T-helper 22 cell (primary cell): ENCODE data around the gene OR5H15.
"Not testable (repeated sequence)": the region's sequence is repeated elsewhere in the genome, so short reads cannot be mapped to it uniquely, and the experiment has no call there.

Source experiments
- DNase-seq: peaks from one replicate; pipeline ENCODE4 v3.0.0-alpha.2; 2020; ENCODE audit warnings: low read depth

Gene OR5H15

DNA sequence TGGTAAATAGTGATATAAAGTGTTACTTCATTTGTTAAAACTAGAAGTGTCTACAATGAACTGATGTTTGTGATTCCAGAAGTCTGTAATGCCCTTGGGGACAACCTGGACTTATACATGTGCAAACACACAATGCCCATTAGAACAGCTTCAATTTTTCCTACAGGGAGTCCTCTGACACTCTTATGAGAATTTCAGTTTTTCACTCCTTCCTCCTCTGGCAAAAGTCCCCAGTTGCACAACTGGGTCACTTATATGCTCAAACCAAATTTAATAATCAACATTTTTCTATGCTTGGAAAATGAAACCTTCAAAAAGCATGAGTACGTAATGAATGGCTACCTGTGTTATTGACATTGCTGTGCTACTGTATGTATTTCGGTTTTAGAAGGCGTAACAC is at the start of gene OR5H15:
OR5H15 (plus strand) TSS at position 301 of the 400 bp plus-strand sequence. CDS start 2,004 bp downstream, outside the sequence.
- DNase-seq: no peak

DNA sequence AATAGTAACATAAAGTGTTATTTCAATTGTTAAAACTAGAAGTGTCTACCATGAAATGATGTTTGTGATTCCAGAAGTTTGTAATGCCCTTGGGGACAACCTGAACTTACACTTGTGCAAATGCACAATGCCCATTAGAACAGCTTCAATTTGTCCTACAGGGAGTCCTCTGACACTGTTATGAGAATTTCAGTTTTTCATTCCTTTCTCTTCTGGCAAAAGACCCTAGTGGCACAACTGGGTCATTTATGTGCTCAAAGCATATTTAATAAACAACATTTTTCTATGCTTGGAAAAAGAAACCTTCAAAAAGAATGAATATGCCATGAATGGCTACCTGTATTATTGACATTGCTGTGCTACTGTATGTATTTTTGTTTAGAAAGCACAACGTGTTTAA is 36.1 kb upstream of the OR5H15 start, which contains the start of gene OR5H1:
OR5H1 (plus strand) TSS at position 301 of the 400 bp plus-strand sequence. CDS start 1,977 bp downstream, outside the sequence.
- DNase-seq: no peak

DNA sequence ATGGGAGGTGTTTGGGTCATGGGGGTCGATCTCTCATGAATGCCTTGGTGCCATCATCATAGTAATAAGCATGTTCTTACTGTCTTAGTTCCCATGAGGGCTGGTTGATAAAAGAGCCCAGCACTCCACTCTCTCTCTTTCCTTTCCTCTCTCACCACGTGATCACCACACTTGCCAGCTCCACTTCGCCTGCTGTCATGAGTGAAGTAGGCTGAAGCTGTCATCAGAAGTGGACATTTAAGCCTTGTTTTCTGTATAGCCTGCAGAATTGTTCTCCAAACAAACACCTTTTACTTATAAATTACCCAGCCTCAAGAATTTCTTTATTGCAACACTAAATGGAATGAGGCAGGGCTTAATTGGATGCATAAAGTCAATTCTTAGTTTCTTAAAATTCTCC is 29.9 kb upstream of the OR5H15 start:
- DNase-seq: no peak

DNA sequence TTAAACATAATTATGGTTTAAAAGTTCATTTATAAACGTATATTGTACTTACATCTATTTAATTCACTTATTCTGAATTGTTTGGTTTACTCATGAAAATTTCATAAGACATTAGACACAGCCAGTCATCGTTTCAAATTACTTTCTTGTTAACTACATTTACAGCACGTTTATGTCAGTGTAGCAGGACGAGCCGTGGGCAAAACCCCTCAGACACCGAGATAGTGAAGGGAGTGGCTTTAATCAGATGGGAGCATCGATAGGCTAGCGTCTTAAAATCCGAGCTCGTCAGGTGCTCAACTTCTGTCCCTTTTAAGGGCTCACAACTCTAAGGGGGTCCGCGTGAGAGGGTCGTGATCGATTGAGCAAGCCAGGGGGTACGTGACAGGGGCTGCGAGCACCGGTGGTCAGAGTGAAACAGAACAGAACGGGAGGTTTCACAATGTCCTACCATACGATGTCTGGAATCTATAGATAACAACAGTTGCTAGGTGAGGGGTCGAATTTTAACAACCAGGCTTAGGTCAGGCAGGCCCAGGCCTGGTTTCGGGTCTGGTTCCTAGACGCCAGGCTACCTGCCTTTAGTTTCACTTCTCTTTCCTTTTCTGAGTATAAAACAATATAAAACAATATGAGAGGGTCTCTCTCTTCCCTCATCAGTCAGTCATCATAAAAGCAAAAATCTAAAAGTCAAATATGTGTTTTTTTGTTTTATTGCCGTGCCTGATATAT is 28.5 kb upstream of the OR5H15 start:
- not testable (repeated sequence) for DNase-seq

DNA sequence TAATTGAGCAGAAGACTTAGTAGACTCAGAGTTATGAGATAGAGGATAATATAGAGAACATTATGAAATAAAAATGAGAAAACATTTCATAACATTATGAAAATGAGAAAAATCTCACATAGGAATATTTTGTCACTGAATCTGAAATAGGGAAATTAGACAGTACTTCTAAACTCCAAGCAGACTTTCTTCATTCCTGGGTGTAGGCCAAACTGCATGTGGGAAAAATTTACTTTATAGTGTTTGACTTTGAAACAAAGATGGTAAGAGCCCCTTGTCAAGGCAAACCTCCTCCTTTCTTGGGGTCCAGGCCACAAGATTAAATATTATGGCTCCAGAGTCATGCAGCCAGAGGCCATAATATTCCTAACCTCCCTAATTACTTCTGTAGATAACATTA is 26.0 kb upstream of the OR5H15 start:
- DNase-seq: no peak

DNA sequence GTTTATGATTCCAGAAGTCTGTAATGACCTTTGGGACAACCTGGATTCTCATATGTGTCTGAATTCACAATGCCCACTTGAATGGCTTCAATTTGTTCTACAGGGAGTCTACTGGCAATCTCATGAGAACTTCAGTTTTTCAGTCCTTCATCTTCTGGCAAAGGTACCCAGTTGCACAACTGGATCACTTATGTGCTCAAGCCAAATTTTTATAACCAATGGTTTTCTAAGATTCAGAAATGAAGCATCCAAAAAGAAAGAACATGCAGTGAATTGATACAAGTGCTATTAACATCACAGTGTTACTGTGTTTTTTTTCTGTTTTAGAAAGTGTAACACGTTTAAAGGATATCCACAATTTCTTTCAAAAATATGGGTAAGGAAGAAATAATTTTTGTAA is 19.3 kb upstream of the OR5H15 start, which contains the start of gene OR5H14:
OR5H14 (plus strand) TSS at position 301 of the 400 bp plus-strand sequence. CDS start 1,907 bp downstream, outside the sequence.
- DNase-seq: no peak

DNA sequence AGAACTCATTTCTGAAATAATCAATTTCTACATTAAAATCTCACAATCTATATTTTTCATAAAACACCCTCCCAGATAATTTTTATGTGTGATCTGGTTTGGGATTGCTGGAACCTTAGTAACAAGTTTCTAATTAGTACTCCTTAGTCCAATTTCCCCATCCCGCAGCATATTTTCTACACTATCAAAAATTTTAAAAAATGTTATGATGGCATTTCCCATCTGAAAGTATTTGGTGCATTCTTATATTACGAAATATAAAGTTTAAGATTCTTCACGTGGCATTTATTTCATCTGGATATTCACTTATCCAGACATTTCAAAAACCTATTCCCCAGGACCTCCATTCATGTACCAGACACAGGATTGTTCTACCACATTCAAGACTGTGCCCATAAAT is 17.7 kb upstream of the OR5H15 start:
- no peak for DNase-seq

DNA sequence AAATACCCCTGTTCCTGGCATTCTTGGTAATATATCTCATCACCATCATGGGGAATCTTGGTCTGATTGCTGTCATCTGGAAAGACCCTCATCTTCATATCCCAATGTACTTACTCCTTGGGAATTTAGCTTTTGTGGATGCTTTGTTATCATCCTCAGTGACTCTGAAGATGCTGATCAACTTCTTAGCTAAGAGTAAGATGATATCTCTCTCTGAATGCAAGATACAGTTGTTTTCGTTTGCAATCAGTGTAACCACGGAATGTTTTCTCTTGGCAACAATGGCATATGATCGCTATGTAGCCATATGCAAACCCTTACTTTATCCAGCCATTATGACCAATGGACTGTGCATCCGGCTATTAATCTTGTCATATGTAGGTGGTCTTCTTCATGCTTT is 17.0 kb upstream of the OR5H15 start:
- DNase-seq: not testable (repeated sequence)

DNA sequence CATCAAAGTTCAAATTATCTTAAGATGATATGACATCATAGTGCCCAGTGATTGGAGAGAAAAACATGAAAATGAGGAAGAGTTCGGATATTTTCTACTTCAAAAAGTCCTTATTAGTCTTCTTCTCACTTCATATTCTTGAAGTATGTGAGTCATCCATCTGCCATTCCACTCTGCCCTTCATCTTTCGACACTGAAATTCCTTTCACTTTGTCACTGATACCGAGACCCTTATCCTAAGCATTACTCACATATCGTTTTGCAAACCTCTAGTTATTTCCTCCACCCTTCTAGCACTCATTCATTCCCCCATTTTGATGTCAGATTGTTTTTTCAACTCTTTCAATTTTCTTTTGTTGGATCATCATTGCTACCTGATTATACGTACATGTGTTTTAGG is 15.3 kb upstream of the OR5H15 start:
- DNase-seq: no peak

DNA sequence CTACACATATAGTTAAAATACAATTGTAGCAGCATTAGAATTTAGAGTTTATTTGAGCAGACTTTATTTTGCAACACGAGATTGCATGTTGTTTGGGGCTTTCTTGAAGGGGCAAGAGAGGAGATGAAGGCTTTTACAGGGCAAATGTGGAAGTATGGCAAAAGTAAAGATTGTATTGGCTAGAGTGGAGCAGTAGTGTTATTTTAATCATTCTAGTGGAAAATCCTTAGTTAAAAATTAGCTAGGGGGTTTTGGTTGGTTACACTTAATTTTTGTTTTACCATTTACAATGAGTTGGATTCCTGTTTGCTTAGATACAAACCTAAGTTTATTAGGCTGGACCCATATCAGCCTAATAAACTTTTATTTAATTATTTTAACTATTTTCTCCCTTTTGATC is 4.6 kb downstream of the OR5H15 start:
- DNase-seq: no peak

DNA sequence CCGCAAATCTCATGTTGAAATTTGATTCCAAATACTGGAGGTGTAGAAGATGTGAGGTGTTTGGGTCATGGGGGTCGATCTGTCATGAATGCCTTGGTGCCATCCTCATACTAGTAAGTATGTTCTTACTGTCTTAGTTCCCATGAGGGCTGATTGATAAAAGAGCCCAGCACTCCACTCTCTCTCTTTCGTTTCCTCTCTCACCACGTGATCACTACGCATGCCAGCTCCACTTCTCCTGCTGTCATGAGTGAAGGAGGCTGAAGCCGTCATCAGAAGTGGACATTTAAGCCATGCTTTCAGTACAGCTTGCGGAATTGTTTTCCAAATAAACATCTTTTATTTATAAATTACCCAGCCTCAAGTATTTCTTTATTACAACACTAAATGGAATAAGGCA is 6.1 kb downstream of the OR5H15 start:
- no peak for DNase-seq

DNA sequence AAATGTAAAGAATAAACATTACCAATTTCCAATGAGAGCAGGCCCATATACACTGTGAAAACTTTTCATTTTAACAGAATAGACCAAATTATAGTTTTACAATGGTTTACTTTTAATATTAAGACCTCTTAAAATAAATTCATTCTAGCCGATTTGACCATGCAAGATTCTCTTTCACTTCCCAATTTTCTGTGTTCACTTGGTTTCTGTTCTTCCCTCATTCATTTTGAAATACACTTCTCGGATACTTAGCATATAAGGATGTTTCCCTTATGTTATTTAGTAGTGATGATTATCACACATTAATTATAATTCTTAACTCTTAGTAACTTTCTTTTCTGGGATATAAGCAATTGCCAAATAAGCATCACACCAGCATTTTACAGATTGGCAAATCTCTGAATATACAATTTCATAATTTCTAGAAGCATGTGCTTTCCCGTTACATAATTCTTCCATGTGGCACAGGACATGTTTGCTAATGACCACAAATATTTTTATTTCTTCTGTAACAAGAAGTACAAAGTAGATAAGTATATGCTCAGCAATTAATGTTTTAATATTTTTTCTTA is 13.9 kb downstream of the OR5H15 start:
- no peak for DNase-seq

DNA sequence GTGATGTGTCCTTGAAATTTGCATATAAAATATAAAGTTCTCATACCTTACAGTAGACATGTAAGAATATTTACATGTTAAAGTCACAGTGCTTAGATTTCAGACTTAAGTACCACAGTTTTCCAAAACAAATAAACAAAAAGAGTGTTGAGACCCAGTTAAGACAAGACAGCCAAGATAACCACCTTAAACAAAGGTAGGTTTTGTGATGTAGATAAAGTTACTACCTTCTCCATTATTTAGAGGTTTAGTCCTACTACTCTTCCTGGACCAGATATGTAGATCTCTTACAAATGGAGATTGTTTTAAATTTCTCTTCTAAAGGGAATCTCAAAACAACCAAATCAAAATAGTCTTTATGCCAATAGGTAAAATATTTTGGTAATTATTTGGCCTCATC is 15.7 kb downstream of the OR5H15 start:
- DNase-seq: no peak

DNA sequence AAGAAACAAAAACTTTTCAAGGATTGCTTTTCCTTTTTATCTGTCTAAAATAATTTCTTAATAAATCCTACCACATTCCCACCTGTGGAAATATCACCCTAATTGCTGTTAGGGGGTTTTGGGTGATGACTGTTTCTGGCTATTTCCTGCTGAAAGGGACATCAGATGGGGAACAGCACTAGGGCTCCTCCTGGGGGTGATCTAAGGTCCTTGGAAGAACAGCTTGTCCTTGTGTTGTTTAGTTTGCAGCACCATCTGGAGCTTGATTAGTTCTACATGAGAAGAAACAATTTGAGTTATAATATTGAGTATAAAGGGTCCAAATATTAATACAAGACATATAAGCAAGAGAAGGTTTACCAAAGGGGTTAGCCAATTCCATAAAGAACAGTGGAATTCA is 18.7 kb downstream of the OR5H15 start:
- DNase-seq: no peak

DNA sequence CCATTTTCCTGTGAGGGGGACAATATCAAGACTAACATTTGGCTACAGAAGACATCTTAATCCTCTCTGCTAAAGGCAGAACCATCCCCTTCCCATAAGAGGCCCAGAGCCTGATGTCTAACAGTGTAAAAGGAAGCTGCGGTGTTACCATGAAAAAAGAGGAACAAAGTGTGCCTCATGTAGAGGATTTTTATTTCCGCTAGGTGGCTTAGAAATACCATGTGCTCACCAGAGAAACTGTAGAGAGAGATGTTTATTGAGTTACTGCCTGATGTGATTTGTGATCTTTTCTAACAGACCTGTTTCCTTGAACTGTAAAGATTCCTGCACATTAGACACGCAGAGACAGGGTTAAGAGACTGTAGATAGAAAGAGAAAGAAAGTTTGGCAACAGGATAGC is 22.0 kb downstream of the OR5H15 start:
- no peak for DNase-seq

DNA sequence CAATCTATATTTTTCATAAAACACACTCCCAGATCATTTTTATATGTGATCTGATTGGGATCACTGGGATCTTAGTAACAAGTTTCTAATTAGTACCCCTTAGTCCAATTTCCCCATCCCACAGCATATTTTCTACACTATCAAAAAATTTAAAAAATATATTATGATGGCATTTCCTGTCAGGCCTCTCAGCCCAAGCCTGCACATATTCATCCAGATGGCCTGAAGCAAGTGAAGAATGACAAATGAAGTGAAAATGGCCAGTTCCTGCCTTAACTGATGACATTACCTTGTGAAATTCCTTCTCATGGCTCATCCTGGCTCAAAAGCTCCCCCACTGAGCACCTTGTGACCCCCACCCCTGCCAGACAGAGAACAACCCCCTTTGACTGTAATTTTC is 24.4 kb downstream of the OR5H15 start:
- DNase-seq: not testable (repeated sequence)

DNA sequence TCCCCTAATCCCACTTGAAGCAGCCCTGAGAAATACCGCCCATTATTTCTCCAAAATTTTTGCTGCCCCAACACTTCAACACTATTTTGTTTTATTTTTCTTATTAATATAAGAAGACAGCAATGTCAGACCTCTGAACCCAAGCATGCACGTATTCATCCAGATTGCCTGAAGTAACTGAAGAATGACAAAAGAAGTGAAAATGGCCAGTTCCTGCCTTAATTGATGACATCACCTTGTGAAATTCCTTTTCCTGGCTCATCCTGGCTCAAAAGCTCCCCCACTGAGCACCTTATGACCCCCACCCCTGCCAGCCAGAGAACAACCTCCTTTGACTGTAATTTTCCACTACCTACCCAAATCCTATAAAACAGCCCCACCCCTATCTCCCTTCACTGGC is 29.8 kb downstream of the OR5H15 start:
- DNase-seq: not testable (repeated sequence)

DNA sequence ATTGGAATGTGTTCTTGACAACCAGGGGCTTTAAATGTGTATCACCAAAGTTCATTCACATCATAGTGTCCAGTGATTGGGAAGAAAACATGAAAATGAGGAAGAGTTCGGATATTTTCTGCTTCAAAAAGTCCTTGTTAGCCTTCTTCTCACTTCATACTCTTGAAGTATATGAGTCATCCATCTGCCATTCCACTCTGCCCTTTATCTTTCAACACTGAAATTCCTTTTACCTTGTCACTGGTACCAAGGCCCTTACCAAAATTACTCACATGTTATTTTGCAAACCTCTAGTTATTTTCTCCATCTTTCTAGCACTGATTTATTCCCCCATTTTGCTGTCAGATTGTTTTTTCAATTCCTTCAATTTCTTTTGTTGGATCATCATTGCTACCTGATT is 32.5 kb downstream of the OR5H15 start:
- DNase-seq: no peak

DNA sequence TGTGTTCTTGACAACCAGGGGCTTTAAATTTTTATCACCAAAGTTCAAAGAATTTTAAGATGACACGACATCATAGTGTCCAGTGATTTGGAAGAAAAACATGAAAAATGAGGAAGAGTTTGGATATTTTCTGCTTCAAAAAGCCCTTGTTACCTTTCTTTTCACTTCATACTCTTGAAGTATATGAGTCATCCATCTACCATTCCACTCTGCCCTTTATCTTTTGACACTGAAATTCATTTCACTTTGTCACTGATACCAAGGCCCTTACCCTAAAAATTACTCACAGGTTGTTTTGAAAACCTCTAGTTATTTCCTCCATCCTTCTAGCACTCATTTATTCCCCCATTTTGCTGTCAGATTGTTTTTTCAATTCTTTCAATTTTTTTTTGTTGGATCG is 42.7 kb downstream of the OR5H15 start:
- DNase-seq: no peak

DNA sequence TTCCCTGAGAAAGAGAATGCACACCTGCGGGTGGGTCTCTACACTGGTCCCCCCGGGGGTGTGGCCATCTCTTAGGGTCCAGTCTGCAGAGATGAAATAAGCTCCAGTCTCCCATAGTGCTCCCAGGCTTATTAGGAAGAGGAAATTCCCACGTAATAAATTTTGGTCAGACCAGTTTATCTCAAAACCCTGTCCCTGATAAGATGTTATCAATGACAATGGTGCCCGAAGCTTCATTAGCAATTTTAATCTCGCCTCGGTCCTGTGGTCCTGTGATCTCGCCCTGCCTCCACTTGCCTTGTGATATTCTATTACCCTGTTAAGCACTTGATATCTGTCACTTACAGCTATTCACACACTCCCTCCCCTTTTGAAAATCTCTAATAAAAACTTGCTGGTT is 46.8 kb downstream of the OR5H15 start:
- no peak for DNase-seq

DNA sequence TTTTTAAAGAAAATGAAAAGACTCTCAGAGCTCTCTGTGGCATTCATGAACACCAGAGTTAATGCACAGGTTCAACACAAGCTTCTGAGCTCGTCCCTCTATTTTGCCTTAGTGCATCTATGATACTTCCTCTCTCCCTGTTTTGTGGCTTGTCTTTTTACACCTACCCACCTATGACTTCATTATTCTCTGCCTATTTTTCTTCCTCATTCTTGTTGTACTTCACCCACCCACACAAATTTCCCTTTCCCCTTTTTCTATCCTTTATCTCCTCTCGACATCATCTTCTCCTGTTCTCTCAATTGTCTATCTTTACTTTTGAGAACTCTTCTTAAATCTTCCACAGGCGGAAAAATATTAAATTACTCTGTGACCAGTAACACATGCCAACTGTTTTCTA is 48.6 kb downstream of the OR5H15 start:
- DNase-seq: no peak
